ENCODE data around the gene KCNQ5.

Gene KCNQ5

DNA sequence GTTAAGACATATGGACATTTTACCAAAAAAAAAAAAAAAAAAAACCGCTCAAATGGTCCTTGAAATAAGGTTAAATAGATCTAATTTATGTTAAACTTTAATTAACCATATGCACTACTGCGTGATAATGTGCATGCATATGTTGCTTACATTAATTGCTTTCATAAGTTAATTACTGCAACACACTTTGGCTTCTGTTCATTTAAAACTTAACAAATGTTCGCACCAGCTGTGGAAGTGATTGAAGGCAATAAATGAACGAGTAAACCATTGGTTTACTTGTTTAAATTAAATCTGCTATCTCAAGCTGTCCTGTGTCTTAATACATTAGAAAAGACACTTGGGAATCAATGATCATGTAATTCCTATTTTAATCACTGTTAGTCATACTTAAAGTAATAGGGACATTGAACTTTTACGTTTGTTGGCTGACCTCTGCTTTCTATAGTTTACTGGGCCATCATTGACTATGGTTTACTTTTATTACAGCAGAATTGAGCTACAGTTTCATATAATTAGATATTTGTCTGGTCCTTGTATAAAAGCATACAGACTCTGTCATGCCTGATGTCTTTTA lies 308.8 kb downstream of the KCNQ5 start:
- peak; percentile 95 for DNase-seq

DNA sequence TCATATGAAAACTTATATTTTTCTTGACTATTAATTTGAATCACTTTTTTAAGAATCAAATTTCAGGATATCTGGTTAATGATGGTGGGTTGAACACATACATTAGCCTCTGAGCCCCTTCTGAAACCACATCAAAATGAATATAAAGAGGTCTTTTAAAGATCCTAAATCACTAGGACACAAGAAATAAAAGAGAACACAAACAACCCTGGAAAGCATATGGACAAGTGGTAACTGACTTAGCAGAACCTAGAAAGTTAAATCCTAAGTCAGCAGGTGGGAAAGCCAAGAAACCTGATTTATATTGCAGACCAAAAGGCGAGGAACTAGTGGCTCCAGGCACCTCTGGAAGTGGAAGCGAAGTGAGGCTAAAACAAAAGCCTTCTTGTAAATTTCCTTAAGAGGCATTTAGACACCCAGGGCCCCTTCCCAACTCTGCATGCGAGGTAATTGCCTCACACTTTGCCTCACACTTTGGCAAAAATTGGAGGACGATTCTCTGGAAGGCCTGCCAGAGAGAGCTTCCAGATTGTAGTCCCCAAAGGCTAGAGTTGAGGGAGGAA lies 309.5 kb downstream of the KCNQ5 start:
- peak; percentile 80 for DNase-seq

DNA sequence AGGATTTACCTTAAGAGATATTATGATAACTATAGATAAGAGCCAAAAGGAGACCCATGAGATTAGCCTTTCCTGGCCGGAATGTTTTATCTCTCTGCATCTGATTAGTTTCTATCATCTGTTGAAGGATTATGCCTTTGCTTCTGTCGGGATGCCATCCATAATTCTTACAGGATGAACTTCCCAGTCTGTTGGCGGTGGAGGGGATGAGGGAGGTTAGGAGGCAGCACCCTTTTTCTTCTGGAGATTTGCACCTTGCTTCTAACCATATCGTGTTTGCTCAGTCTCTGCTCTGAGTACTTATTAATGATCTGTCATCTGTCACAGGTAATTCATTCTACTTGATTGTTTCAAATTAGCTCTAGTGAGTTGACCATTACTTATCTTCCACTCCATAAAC lies 311.4 kb downstream of the KCNQ5 start:
- DNase-seq, result peak; percentile 40

DNA sequence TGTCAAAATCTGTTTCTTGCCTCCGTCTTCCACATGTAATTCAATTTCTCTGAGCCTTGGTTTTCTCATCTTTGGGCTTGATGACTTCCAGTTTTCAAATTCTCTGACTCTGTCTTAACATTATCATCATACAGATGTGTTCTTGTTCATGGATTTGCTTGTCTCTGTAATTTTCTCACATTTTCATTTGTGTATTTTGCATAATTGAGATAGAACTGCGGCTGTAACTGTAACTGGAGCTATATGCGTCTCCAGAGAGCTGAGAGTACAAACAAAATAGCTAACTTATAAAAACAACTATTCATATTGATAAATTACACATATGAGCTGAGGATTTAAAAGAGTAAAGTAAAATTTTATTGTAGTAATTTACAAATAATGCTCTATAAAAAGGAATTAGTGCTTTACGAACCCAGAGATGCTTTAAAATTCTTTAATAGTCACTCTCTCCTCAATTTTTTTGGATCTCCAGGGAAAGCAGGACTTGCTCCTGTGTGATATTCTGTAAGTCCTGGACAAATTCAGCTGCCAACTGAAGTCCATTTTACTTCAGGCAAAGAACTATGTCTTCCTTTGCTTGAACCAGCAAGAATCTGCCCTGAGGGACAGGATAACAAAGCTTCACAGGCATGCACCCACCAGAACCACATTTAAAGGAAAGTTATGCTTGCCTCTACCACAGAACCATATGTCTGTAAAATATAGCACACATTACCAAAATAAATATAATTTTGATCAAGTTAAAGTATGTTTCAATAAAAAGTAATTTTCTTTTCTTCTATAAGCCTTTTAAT lies 315.1 kb downstream of the KCNQ5 start:
- peak; percentile 23 for DNase-seq

DNA sequence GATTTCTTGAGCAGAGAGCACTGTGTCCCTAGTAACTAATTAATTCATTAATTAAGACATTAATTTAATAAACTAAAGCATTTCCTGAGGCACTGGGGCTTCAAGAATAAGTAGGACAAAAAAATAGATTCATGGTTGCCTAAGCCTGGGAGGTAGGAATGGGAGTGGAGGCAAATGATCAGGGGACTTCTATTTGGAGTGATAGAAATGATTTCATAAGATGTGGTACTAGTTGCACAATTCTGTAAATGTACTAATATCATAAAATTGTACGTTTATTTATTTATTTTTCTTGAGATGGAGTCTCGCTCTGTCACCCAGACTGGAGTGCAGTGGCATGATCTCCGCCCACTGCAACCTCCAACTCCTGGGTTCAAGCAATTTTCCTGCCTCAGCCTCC lies 316.2 kb downstream of the KCNQ5 start:
- DNase-seq, result no peak

GRCh38 chr6:72939004-72939403 lies 317.1 kb downstream of the KCNQ5 start:
- DNase-seq, result peak; percentile 55

- DNase-seq, result no peak
These were observed 318.4 kb downstream of the KCNQ5 start for GRCh38 chr6:72940265-72940664.

GRCh38 chr6:72941263-72941662 lies 319.4 kb downstream of the KCNQ5 start:
- DNase-seq, result no peak

DNA sequence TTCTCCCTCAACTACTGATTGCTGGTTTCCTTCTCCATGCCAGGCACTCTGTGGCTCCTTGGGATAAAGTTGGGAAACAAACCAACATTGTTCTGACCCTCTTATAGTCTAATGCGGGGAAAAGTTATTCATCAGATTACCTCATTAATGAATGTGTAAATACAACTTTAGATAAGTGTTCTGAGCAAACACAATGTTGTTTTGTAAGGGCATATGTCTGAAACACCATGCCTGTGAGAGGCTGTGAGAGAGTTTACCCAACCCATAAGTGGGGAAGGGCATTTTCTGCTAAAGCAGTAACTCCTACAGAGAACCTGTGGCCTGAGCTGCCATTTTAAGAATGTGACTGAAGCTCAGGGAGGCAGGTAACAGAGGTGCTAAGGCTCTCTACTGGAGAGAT lies 319.9 kb downstream of the KCNQ5 start:
- DNase-seq, result peak; percentile 79

GRCh38 chr6:72943699-72944098 lies 321.8 kb downstream of the KCNQ5 start:
- DNase-seq, result no peak

- no peak for DNase-seq
These were observed 322.8 kb downstream of the KCNQ5 start for GRCh38 chr6:72944660-72945059.

- DNase-seq, result no peak
These were observed 324.9 kb downstream of the KCNQ5 start for GRCh38 chr6:72946774-72947173.

- no peak for DNase-seq
These were observed 325.7 kb downstream of the KCNQ5 start for GRCh38 chr6:72947534-72947933.

- DNase-seq, result no peak
These were observed 326.3 kb downstream of the KCNQ5 start for GRCh38 chr6:72948153-72948552.

GRCh38 chr6:72950114-72950860 lies 328.4 kb downstream of the KCNQ5 start:
- DNase-seq, result no peak

DNA sequence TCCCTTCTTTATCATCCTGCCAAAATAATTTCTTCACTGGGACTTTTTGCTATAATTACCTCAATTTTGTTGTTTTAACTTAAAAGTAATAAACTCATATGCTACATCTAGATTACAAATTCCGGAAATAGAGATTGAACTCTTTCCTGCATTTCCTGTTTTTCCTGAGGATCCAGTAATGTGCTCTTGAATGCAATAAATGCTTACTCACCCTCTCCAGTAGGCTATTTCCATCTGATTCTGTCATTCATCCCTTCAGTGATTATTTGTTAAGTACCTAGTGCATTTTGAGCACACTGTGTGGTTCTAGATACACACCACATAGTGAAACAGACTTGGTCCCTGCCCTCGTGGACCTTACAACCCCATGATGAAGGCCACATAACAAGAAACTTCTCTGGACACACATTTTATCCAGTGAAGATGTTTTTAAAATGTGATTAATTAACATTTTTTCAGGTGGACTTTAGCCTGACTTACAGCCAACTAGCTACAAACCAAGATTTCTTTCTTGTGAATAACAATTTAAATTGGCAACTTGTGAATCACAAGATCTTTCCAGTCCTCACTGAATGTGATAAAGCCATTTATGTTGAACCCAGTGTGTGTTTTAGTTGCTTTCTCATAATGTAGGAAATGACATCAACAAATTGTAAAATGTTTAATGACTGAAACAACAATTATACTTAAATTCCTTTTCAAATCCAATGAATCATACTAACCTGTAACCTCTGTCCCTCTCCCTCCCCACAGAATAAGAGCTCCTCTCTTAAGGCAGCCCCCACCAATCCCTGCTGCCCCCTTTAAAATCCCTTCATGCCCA lies 331.2 kb downstream of the KCNQ5 start:
- peak; percentile 9 for DNase-seq

DNA sequence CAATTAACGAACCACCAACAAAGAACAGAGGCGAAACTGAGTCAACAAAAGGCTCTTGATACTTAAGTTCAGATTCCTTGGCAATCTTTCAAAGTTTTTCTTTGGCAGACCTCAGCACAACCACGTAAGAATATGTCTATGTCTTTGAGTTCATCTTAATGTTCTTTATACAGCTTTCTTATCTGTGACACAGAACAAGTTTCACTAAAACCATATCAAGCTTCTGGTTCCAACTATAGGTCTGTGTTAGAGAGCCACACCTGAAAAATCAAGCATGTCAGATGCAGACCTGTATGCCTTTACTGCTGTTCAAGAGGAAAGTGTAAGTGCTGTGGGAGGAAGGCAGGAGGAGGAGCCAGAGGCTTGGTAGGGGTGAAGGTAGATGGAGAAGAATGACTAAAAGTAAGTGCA lies 332.1 kb downstream of the KCNQ5 start:
- DNase-seq, result peak; percentile 38

DNA sequence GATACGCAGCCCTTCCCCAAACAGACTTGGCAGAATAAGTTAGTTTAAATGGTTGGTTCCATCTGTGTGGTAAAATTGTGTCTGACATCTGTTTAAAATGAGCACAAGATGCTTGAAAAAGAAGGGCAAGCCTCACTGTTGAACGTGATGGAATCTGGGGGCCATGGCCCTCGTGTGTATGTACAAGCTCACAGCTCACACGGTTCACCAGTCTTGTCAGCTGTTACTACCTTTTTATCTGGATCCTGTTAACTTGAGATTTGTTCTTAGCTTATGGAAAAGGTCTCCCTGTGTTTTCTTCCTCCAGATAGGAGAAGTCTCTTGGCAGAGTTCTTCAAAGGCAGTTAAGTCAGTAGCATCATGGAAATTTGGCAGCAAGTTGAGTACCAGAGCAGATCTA lies 332.9 kb downstream of the KCNQ5 start:
- DNase-seq, result no peak

DNA sequence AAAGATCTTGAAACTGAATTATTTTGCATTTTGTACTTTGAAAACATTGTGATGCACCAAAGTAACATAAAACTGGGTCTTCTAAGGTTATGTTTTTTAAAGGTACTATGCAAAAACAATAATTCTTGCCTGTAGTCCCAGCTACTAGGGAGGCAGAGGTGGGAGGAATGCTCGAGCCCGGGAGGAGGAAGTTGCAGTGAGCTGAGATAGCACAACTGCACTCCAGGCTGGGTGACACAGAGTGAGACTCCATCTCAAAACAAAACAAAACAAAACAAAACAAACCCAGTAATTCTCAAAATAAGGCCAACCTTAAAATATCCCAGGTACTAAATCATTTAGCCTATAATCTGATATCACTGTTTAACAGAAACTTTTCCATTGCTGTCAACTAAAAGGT lies 333.8 kb downstream of the KCNQ5 start:
- no peak for DNase-seq

GRCh38 chr6:72956272-72956671 lies 334.4 kb downstream of the KCNQ5 start:
- no peak for DNase-seq

- no peak for DNase-seq
These were observed 338.0 kb downstream of the KCNQ5 start for GRCh38 chr6:72959821-72960220.

DNA sequence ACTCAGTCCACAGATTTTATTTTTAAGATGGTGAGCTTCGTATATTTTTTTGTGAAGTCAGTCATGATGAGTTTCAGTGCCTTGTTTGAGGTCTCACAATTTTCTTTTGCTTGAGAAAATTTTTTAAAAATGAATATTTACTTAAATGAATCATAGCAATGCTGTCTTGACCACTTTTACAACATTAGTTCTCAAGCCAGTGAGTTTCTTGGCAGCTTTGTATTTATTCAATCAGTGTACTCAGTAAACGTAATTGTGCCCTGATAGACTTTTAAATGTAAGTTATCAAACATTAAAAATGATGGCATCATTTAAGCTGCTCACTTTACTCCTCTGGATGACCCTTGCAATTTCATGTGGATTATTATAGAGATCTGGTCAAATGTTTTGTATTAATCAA lies 342.1 kb downstream of the KCNQ5 start:
- DNase-seq, result peak; percentile 17
